K562 (cell line): ENCODE results near the gene TFB2M. TPM values are rescaled to one million over a fixed set of nuclear protein-coding genes. Genes with fewer than 3 reads are reported as not detected.

Source experiments
- ATAC-seq: fragments of 200-7000 bp; cut with Tn5 transposase; 3 replicates; pipeline ENCODE4 v1.9.1; 2020; ENCODE audit warnings: moderate library complexity
- BruUV-seq: library from RNA; stranded (reverse); fragments of 400-500 nt; replicated peaks from 2 replicates; lab custom pipeline; 2021; lab: Mats Ljungman, UMichigan
- CTCF ChIA-PET: fragments of 300-600 bp; formaldehyde crosslinking; extraction: SDS; loops from one replicate; lab custom pipeline; 2021; ENCODE audit warnings: low intra/inter-chr PET ratio; lab: Yijun Ruan, JAX
- POLR2A ChIA-PET: fragments of 300-600, 350-650 bp; sonication (Branson Sonifier 250); formaldehyde crosslinking; extraction: SDS; loops from one replicate; lab custom pipeline; 2021; ENCODE audit warnings: antibody characterized with exemption, inconsistent platforms; lab: Yijun Ruan, JAX
- DNase-seq, 4 experiments: peaks; one replicate each; pipeline versions ENCODE4 v3.0.0 to v3.0.0-alpha.2; 2011 to 2018; ENCODE audit warnings: low spot score in 3 of 4, mixed read lengths in 3 of 4; ENCODE audit errors: extremely low read depth in 1 of 4
- FAIRE-seq: peaks from 2 replicates; lab custom pipeline; 2011; peaks lifted over from hg19 to GRCh38; lab: Jason Lieb, UNC
- H2AFZ ChIP-seq: 2 replicates; pipeline ENCODE4 v1.6.0; 2011; ENCODE audit warnings: low read depth, low read length, control low read depth, inconsistent platforms
- H3K27ac ChIP-seq: fragments of 200-600 bp; 3 replicates; pipeline ENCODE4 v1.8.0; 2011; ENCODE audit warnings: low read depth, mild to moderate bottlenecking, control low read depth, inconsistent platforms, low read length, moderate library complexity, mixed read lengths; ENCODE audit errors: extremely low read depth
- H3K27me3 ChIP-seq, 2 experiments: fragments of 300-600 bp in 1 of 2; 2 replicates in 1 of 2; 3 replicates in 1 of 2; pipeline versions ENCODE4 v1.6.0 to v1.8.0; 2011; ENCODE audit warnings: inconsistent platforms in 2 of 2, low read length in 2 of 2, mild to moderate bottlenecking in 1 of 2, mixed read lengths in 1 of 2, moderate library complexity in 1 of 2; ENCODE audit not compliant: control insufficient read depth in 2 of 2, insufficient read depth in 2 of 2
- H3K36me3 ChIP-seq: fragments of 300-600 bp; 3 replicates; pipeline ENCODE4 v1.8.0; 2011; ENCODE audit warnings: mild to moderate bottlenecking, low read length, inconsistent platforms; ENCODE audit not compliant: control insufficient read depth, insufficient read depth
- H3K4me1 ChIP-seq, 2 experiments: fragments of 200-600 bp in 1 of 2; replicated peaks in 1 of 2; 2 replicates in 1 of 2; 3 replicates in 1 of 2; pipeline versions ENCODE4 v1.5.1 to v1.8.0; 2011; ENCODE audit warnings: inconsistent platforms in 2 of 2, low read length in 2 of 2, mild to moderate bottlenecking in 1 of 2, mixed read lengths in 1 of 2, moderate library complexity in 1 of 2; ENCODE audit not compliant: control insufficient read depth in 2 of 2, insufficient read depth in 2 of 2
- H3K4me2 ChIP-seq: 2 replicates; pipeline ENCODE4 v1.6.1; 2011; ENCODE audit warnings: low read length, control low read depth, inconsistent platforms, mixed read lengths; ENCODE audit not compliant: insufficient read depth
- H3K4me3 ChIP-seq: fragments of 200-600 bp; sonication (generic), shearing (Covaris generic); 2 replicates; pipeline ENCODE4 v1.5.1; 2016; ENCODE audit warnings: control low read depth, inconsistent platforms
- H3K79me2 ChIP-seq: fragments of 200-600 bp; 3 replicates; pipeline ENCODE4 v1.8.0; 2011; ENCODE audit warnings: low read length, inconsistent platforms; ENCODE audit not compliant: control insufficient read depth, insufficient read depth
- H3K9ac ChIP-seq, 2 experiments: 2 replicates each; pipeline versions ENCODE4 v1.6.0 to v1.6.1; 2011; ENCODE audit warnings: low read depth in 2 of 2, low read length in 2 of 2, control low read depth in 1 of 2, inconsistent platforms in 1 of 2, mild to moderate bottlenecking in 1 of 2, mixed read lengths in 1 of 2; ENCODE audit not compliant: insufficient read depth in 1 of 2
- H3K9me1 ChIP-seq: one replicate; pipeline ENCODE4 v1.6.0; 2011; ENCODE audit warnings: inconsistent platforms, mild to moderate bottlenecking, low read length, moderate library complexity; ENCODE audit not compliant: control insufficient read depth, insufficient read depth
- H3K9me3 ChIP-seq: replicated peaks from 2 replicates; pipeline ENCODE4 v1.5.1; 2011; ENCODE audit warnings: low read depth, low read length, inconsistent platforms; ENCODE audit not compliant: control insufficient read depth, insufficient read depth
- H4K20me1 ChIP-seq: replicated peaks from 2 replicates; pipeline ENCODE4 v1.6.1; 2011; ENCODE audit warnings: low read length, inconsistent platforms, mixed read lengths; ENCODE audit not compliant: control insufficient read depth, insufficient read depth
- CC2D1A ChIP-seq: fragments of 450-650 bp; IDR thresholded peaks from 2 replicates; pipeline ENCODE4 v1.6.1; 2017; ENCODE audit warnings: mild to moderate bottlenecking
- CHD1 ChIP-seq: fragments of 200-600 bp; sonication (generic); IDR thresholded peaks from one replicate; pipeline ENCODE4 v1.6.1; 2012; ENCODE audit warnings: mild to moderate bottlenecking, moderate library complexity, low read length, inconsistent platforms
- CTCF ChIP-seq, 3 experiments: IDR thresholded peaks in 2 of 3; conservative IDR thresholded peaks in 1 of 3; 2 replicates each; pipeline ENCODE4 v1.5.1; 2011 to 2012; ENCODE audit warnings: low read length in 3 of 3, mild to moderate bottlenecking in 3 of 3, control low read depth in 2 of 3, improper control_type of control experiment in 1 of 3, inconsistent platforms in 1 of 3, low read depth in 1 of 3, mixed read lengths in 1 of 3, moderate library complexity in 1 of 3; ENCODE audit not compliant: insufficient read depth in 2 of 3
- FOXK2 ChIP-seq, 2 experiments: fragments of 450-650 bp; IDR thresholded peaks in 1 of 2; conservative IDR thresholded peaks in 1 of 2; 2 replicates each; pipeline ENCODE4 v1.6.1; 2016; ENCODE audit warnings: low read depth in 2 of 2, mild to moderate bottlenecking in 1 of 2
- FOXM1 ChIP-seq, 2 experiments: fragments of 450-650 bp in 1 of 2; sonication (generic) in 1 of 2; formaldehyde crosslinking in 1 of 2; IDR thresholded peaks; 2 replicates each; pipeline versions ENCODE4 v1.6.1 to v1.9.0; 2017 to 2022; ENCODE audit warnings: low read depth in 2 of 2, mild to moderate bottlenecking in 2 of 2, missing genetic modification reagents in 1 of 2, moderate library complexity in 1 of 2
- HCFC1 ChIP-seq: IDR thresholded peaks from 2 replicates; pipeline ENCODE4 v1.6.1; 2012; ENCODE audit warnings: low read depth, low read length, improper control_type of control experiment
- HDAC1 ChIP-seq, 2 experiments: fragments of 450-650 bp; IDR thresholded peaks; 2 replicates each; pipeline ENCODE4 v1.6.1; 2016 to 2017; ENCODE audit warnings: inconsistent platforms in 1 of 2, mild to moderate bottlenecking in 1 of 2, moderate library complexity in 1 of 2
- HDGF ChIP-seq: fragments of 450-650 bp; IDR thresholded peaks from 2 replicates; pipeline ENCODE4 v1.6.1; 2016
- KDM1A ChIP-seq, 2 experiments: fragments of 450-650 bp; IDR thresholded peaks; 2 replicates each; pipeline ENCODE4 v1.6.1; 2016; ENCODE audit warnings: mild to moderate bottlenecking in 2 of 2
- NFE2L1 ChIP-seq: fragments of 450-650 bp; IDR thresholded peaks from 2 replicates; pipeline ENCODE4 v1.6.1; 2016; ENCODE audit warnings: missing genetic modification characterization, low read depth, mild to moderate bottlenecking, missing compliant biosample characterization, moderate library complexity, borderline replicate concordance
- NR4A1 ChIP-seq, 2 experiments: fragments of 250-450 bp in 1 of 2; fragments of 450-650 bp in 1 of 2; sonication (Bioruptor Pico) in 1 of 2; IDR thresholded peaks; 2 replicates each; pipeline versions ENCODE4 v1.4.0 to v1.6.1; 2016 to 2020; ENCODE audit warnings: mild to moderate bottlenecking in 2 of 2, missing compliant biosample characterization in 1 of 2, missing genetic modification characterization in 1 of 2, moderate library complexity in 1 of 2
- SUPT5H ChIP-seq: fragments of 450-650 bp; IDR thresholded peaks from 2 replicates; pipeline ENCODE4 v1.6.1; 2016
- USF2 ChIP-seq: sonication (generic); formaldehyde crosslinking; IDR thresholded peaks from 2 replicates; pipeline ENCODE4 v1.5.0; 2020; ENCODE audit warnings: missing genetic modification reagents
- ZNF232 ChIP-seq: sonication (generic); formaldehyde crosslinking; IDR thresholded peaks from 2 replicates; pipeline ENCODE4 v1.8.0; 2022; ENCODE audit warnings: mild to moderate bottlenecking, missing genetic modification reagents
- ZNF445 ChIP-seq: fragments of 250-450 bp; sonication (Bioruptor Pico); IDR thresholded peaks from 2 replicates; pipeline ENCODE4 v1.4.0; 2020; ENCODE audit warnings: low read depth, mild to moderate bottlenecking, moderate library complexity
- ZNF695 ChIP-seq: fragments of 450-650 bp; formaldehyde crosslinking; IDR thresholded peaks from 2 replicates; pipeline ENCODE4 v1.4.0; 2020; ENCODE audit warnings: mild to moderate bottlenecking, moderate library complexity
- ZNF76 ChIP-seq: fragments of 250-450 bp; sonication (Bioruptor Pico); IDR thresholded peaks from 2 replicates; pipeline ENCODE4 v1.4.0; 2020; ENCODE audit warnings: mild to moderate bottlenecking, moderate library complexity, borderline replicate concordance
- WGBS: fragments of 100-300 bp; shearing (Covaris generic); methylation state at CpG from one replicate; pipeline ENCODE4 v1.1.6; 2016; ENCODE audit warnings: low coverage, mixed read lengths; ENCODE audit not compliant: insufficient coverage; ENCODE audit errors: missing lambda C conversion rate; 5-methylcytosine and 5-hydroxymethylcytosine counted together
- in situ Hi-C: fragments of 300-500 bp; cut with MboI; formaldehyde crosslinking; loops from 4 replicates; pipeline ENCODE4 v1.15.0; 2018; ENCODE audit warnings: inconsistent platforms, mixed read lengths
- intact Hi-C: fragments of 100-400 bp; cut with micrococcal nuclease; formaldehyde crosslinking; loops from 2 replicates; pipeline ENCODE4 v1.14.2; 2022
- polyA plus RNA-seq, 8 experiments: library from polyadenylated mRNA; depleted of rRNA in 4 of 8; stranded (reverse) in 5 of 8; unstranded in 3 of 8; fragments of >200 nt; fragmentation: Nextera tagmentation in 2 of 8; fragmentation: Illumina TruSeq in 1 of 8; extraction: Ambion mirVana in 2 of 8; extraction: Trizol in 1 of 8; gene quantifications; 2 replicates each; pipeline versions ENCODE4 v1.2.1 to v1.2.3, GENCODE V29; 2011 to 2014; ENCODE audit warnings: inconsistent platforms in 1 of 8, missing spikeins in 1 of 8
- total RNA-seq, 7 experiments: library from RNA; depleted of rRNA in 6 of 7; stranded (reverse); fragments of >200 nt in 6 of 7; fragmentation: Illumina TruSeq in 2 of 7; extraction: Trizol in 2 of 7; gene quantifications; 2 replicates each; pipeline versions ENCODE4 v1.2.1 to v1.2.3, GENCODE V29; 2011 to 2021; ENCODE audit warnings: low replicate concordance in 1 of 7

Gene TFB2M
- total and polyA plus RNA-seq, 9 of the 15 experiments (the other 6 are each of a cell fraction or from before 2014, with no cell fraction given): 55.1 to 162 (median 70.6) TPM

GRCh38 chr1:246569248-246570238 is 3.5 kb upstream of the TFB2M start:
- H3K9me1 ChIP-seq: no peaks in the 10 kb centered on the region
- in situ Hi-C loops: no loop called here
- ATAC-seq: peak; percentile 12
- peaks cover 19% of the 10 kb centered on the region; the same call in 2 of the 3 replicates for H3K36me3 ChIP-seq
- H3K4me1 ChIP-seq: peaks cover 14 to 35% of the 10 kb centered on the region in 2 experiments
- peak overlapping the region; percentile 53 for H2AFZ ChIP-seq
- peak overlapping the region; percentile 36 for H3K4me3 ChIP-seq
- FAIRE-seq: peak; percentile 44
- peak overlapping the region; percentile 45 to 76; a peak in 3 of 4 replicates for H3K9ac ChIP-seq
- H3K4me2 ChIP-seq: peak overlapping the region; percentile 94
- POLR2A ChIA-PET: interaction anchor here (1.3 kb wide), 1 partner anchor 12 kb away, joined by 5 read pairs; no protein-coding TSS in a partner anchor
- BruUV-seq: no TSS peak
- H3K27me3 ChIP-seq: no peaks in the 10 kb centered on the region
- CTCF ChIA-PET: no interaction called here
- intact Hi-C loops: loop anchor here (5.0 to 10.0 kb wide), 4 partner anchors 33 to 365 kb away; partner anchors contain the start of gene AHCTF1
- peak overlapping the region; percentile 85 for H3K27ac ChIP-seq
- WGBS: 2% methylated on average over 8 of the region's 8 CpGs
- no peaks in the 10 kb centered on the region for H3K9me3 ChIP-seq
- DNase-seq: peak in 2 of 4 experiments; percentile 26 to 64
- no peaks in the 10 kb centered on the region; the same call in 1 of the 2 replicates for H4K20me1 ChIP-seq
- peaks cover 100% of the 10 kb centered on the region for H3K79me2 ChIP-seq
- TF ChIP-seq HDGF: 0 out of 2 replicates have a peak, but pooled peaks have one; percentile 22
- 0 out of 4 replicates have a peak, but pooled peaks of 1 of the 2 experiments have one; percentile 19 for TF ChIP-seq KDM1A (IDR thresholded peaks at IDR 0.05)
- TF ChIP-seq NFE2L1 (tag): peak; percentile 19; the same call in 1 of the 2 replicates
- 0 out of 2 replicates have a peak, but pooled peaks have one; percentile 28 for TF ChIP-seq ZNF76 (CRISPR knock-in tag)
- TF ChIP-seq FOXK2 (conservative IDR thresholded peaks at IDR 0.05 in 1 of 2, IDR thresholded peaks at IDR 0.05 in 1 of 2; ENCODE audit: low read depth in 2 of 2): peak; percentile 87 to 95; a peak in 3 of 4 replicates
- peak; percentile 18; the same call in 1 of the 2 replicates for TF ChIP-seq ZNF232
- TF ChIP-seq SUPT5H: peak; percentile 27; the same call in 1 of the 2 replicates
- 0 out of 2 replicates have a peak, but pooled peaks have one; percentile 21 for TF ChIP-seq HCFC1
- TF ChIP-seq CC2D1A: 0 out of 2 replicates have a peak, but pooled peaks have one; percentile 59
- TF ChIP-seq ZNF445: no peak
- TF ChIP-seq FOXM1 (IDR thresholded peaks at IDR 0.05; ENCODE audit: low read depth): no peak
- no peak for TF ChIP-seq FOXM1 (CRISPR knock-in tag; IDR thresholded peaks at IDR 0.05; ENCODE audit: low read depth)
- TF ChIP-seq CTCF (IDR thresholded peaks at IDR 0.05 in 2 of 3, conservative IDR thresholded peaks at IDR 0.05 in 1 of 3; ENCODE audit: insufficient read depth in 2 of 3, low read depth in 1 of 3, low read length in 3 of 3): no peak
- TF ChIP-seq HDAC1 (IDR thresholded peaks at IDR 0.05): peak; percentile 6 to 64; a peak in 3 of 4 replicates
- no peak for TF ChIP-seq ZNF695
- peak; percentile 25 for TF ChIP-seq CHD1
- peak; percentile 58 for TF ChIP-seq USF2
- TF ChIP-seq NR4A1 (CRISPR knock-in tag; IDR thresholded peaks at IDR 0.05): no peak
- TF ChIP-seq NR4A1 (tag; IDR thresholded peaks at IDR 0.05): 0 out of 2 replicates have a peak, but pooled peaks have one; percentile 28
